ENCODE data around the gene GAREM1. TPM values are rescaled to one million over a fixed set of nuclear protein-coding genes. Genes with fewer than 3 reads are reported as not detected.
"Not testable (repeated sequence)": the region's sequence is repeated elsewhere in the genome, so short reads cannot be mapped to it uniquely, and the experiment has no call there.

Gene GAREM1
- polyA plus RNA-seq, 4 donors: 28.5 to 35.6 (median 31.7) TPM

DNA sequence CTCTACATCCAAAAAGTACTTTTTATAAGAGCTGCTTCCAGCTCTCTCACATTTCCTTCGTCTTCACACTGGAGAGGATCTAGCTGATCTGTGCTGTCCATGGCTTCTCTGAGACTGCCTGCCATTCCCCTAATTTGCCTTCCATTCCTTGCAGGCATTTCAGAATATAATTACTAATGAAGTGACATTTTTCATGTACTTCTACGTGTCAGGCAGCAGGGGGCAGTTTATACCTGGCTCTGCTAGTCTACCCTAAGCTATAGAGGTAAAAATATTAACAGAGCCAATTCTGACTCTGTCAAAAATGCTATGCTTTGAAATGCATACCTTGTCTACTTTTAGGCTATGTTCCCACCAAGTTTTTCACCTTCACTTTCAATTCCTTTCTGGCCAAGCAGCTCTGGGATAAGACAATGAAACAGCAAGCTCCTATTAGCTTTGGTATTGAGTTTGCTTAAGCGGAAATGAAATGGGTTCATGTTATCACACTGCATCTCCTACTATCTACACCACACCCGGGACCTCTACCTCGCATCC, 198.9 kb downstream of the GAREM1 start:
- DNase-seq (ENCODE audit: low read depth in 4 of 4, low spot score in 3 of 4): no peak

DNA sequence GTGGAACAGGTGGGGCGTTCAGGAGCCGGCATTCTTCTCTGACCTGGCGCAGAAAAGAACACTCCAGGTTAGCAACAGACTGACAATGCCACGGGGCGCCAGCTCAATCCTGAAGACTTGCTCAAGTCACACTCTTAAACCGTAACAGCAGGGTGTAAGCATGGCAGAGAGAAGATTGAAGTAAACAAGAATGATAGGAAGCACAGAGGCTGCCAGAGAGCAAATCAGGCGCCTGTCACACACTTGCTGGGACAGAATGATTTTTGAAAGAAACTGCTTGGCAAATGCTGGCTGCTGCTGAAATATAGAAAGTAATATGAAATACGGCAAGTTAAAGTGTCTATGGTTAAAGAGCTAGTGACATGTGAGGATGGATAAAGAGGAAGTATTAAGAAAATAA, 200.3 kb downstream of the GAREM1 start:
- no peak for DNase-seq (ENCODE audit: low read depth in 4 of 4, low spot score in 3 of 4)

DNA sequence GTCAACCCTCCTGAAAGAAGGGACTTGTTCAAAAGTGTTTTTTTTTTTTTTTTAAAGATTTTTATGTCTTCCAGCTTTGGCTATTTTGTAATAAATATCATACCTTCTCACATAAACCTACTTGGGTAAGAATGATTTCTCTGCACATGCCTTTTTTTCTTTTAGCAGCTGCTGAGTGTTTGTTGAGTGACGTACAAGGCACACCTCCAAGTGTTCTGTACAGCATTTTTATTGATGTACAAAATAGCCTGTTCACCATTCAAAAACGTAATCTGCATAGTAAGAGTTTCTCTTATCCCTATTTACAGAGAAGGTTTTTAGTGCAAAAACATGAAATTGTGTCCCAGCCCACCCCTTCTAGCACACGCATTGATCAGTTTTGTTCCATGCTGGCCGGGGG, 203.2 kb downstream of the GAREM1 start:
- DNase-seq (ENCODE audit: low read depth in 4 of 4, low spot score in 3 of 4): no peak

DNA sequence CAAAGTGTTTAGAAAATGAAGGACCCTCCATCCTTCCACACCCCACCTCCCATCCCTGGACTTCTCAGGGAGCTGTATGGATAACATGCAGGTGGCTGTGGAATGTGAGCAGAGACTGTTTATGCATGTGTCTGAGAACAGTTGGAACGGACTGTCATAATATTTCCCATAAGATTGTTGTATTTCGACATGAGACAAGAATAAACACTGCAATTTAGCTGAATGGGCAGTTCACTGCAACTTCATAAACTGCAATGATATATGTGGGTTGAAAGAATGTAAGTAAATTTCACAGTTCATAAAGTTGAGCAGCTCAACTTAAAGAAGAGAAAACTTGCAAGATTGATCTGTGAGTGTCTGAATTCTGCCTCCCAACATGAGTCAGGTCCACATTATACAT, 206.3 kb downstream of the GAREM1 start:
- DNase-seq (ENCODE audit: low read depth in 4 of 4, low spot score in 3 of 4): no peak

DNA sequence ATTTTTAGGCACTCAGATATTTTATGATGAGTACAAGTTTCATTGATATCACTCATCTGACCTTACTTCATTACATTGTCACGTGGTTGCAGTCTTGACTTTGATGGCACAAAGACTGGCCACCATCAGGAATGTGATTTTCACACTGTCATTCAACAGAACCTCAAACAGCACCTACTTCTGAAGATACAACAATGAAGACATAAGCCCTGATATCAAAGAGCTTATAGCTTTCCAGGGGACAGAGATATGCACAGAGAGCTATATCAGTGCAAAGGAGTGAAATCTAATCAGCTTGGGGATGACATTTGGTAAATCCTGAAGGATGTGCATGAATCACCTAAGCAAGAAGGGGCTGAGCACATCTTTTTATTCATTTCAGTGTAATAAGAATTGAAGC, 208.6 kb downstream of the GAREM1 start:
- no peak for DNase-seq (ENCODE audit: low read depth in 4 of 4, low spot score in 3 of 4)

DNA sequence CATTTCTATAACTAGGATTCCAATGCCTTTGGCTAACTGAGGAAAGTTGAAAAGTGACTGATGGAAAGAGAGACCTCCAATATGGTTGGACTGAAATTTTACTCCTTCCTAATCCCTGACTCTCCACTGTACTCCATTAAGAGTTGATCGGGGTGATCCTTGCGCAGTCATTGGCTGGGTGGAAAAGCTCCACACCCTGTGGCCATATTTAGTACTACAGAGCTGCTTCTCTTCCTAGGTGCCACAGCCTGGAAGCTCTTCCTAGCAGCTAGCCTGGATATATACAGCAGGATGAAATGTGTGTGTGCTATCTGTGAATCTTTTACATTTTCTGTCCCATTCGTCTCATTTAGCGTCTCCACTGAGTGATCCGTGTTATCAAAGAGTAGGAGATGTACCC, 209.7 kb downstream of the GAREM1 start:
- no peak for DNase-seq (ENCODE audit: low read depth in 4 of 4, low spot score in 3 of 4)

DNA sequence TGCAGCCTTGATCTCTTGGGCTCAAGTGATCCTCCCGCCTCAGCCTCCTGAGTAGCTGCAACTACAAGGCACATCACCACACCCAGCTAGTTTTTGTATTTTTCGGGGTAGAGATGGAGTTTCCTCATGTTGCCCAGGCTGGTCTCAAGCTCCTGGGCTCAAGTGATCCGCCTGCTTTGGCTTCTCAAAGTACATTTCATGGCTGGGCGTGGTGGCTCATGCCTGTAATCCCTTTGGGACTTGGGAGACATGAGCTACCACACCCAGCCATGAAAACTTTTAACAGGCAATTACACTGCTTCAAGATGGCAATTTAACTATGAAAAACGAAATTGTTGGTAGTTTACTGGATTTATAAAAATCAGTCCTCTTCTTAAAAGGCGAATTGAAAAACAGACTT, 211.1 kb downstream of the GAREM1 start:
- no peak for DNase-seq (ENCODE audit: low read depth in 4 of 4, low spot score in 3 of 4)

DNA sequence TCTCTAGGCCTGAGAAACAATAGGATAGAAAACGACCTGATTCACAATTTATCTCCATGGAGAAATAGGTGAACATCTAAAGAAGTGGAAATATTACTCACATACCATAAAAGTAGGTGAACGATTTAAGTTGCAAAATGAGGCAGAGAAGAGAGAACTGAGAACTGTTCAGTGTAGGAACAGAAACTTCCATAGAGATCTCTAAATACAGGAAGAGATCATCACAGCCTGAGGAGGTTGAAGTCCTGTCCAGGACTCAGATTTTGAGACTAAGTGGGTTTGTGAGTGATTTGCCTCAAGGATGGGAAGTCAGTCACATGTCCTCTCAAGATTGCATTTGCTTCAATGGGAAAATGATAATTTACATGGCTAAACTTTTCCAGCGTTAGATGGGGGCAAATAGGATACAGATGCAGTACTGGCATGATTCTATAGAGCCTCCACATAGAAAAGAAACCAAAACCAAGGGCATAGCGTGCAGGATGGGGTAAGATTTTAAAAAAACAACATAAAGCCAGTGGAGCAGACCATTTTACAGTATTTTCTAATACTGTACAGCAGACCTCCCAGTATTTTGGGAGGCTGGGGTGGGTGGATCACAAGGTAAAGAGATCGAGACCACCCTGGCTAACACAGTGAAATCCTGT, 212.0 kb downstream of the GAREM1 start:
- no peak for DNase-seq (ENCODE audit: low read depth in 4 of 4, low spot score in 3 of 4)

DNA sequence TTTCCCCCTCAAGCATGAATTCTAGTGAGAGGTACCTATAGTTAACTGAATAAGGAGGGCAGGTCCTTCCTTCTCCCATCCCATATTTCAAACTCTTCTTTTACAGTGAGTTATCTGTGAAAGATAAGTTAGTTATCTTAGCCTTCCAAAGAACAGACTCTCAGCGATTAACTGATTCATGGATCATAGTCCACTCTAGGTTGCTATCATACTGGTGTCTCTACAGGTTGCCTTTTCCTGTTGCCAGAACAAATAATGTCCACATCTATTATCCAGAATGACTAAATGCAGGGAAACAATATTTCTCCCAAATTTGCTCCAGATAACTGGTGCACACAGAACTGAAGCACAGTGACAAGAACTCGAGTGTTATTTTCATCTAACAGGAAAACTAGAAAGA, 212.5 kb downstream of the GAREM1 start:
- no peak for DNase-seq (ENCODE audit: low read depth in 4 of 4, low spot score in 3 of 4)

DNA sequence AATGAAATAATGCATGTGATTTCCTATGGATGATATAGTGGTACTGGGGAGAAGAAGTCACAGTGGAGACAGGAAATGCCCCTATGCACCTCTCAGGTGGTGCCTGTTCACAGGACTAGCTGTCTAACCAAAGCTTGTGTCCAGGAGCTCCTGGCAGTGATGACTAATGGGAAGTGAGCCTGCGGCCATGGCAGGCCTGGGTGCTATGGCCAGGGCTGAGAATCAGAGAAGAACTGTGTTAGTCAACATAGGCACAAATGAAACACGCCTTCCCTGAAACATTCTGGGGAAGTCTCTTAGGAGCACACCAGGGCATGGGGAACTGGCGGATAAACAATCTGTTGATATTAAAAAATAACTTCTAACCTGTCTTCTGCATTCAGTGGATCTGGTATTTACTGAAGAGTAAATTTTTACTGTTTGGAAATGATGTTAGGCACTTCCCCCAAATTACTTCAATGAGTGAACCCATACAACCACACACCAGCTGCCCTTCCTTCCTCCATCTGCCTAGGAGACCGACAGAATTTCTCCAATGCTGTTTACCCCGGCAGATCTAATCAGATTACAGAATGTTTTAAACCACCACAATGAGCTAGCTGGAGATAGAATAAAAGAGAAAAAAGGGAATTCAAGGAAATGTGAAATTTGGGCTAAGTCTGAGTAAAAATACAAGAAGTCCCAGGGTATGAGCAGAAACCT, 213.4 kb downstream of the GAREM1 start:
- no peak for DNase-seq (ENCODE audit: low read depth in 4 of 4, low spot score in 3 of 4)

DNA sequence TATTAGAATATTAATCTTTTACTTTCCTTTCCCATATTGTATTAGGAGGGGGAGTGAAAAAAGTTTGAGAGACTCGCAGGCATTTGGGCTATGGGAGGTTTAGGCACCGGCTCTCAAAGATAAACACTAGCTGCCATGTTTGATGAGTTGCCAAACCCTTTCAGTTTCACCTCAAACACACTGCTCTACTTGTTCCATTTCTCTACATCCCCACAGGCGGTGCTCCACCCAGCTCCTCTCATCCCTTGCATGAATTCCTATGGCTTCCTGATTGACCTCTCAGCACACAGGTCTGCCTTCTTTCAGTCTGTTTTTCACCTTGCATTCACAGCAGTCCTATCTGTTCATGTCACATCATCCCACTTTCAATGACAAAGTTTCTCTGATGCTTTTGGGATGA, 215.1 kb downstream of the GAREM1 start:
- no peak for DNase-seq (ENCODE audit: low read depth in 4 of 4, low spot score in 3 of 4)

DNA sequence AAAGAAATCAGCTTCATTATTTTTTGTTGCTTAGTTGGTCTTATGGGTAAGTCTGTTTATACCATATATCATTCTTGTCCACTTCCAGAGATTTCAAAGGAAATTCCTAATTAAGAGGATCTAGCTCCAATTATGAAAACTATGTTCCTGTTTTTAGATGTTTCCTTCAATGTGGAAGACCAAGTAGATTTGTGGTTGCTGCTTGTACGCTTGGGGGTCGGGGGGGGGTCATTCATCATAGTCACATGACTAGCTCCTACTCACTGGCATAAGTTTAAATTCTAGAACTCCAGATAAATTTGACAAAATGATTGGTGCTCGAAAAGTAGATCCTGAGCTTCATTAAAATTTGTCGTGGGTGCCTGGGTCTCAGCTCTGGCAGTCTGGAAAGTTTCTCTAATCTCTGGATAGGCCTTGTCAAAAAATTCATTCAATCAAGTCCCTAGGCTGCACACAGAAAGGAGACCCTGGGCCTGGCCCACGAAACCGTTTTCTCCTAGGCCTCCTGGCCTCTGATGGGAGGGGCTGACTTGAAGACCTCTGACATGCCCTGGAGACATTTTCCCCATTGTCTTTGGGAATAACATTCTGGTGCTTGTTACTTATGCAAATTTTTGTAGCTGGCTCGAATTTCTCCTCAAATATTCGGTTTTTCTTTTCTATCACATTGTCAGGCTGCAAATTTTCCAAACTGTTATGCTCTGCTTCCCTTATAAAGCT, 218.4 kb downstream of the GAREM1 start:
- DNase-seq (ENCODE audit: low read depth in 4 of 4, low spot score in 3 of 4): no peak

DNA sequence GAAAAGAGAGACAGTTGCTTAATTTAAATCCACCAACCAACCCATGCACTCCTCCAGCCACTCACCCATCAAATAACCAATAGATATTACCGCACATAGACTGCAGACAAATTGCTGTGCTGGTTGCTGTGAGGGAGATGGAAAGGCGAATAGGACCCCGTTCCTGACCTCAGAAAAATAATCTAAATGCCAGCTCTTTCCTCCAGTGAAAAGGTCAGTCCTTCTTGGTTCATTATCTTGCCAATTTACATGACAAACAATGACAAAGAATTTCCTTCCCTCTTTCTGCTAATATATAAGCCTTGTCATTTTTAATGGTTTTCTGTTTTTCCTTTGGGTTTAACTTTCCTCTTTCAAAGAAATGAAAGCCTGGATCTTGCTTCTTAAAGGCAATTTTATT, 219.2 kb downstream of the GAREM1 start:
- no peak for DNase-seq (ENCODE audit: low read depth in 4 of 4, low spot score in 3 of 4)

DNA sequence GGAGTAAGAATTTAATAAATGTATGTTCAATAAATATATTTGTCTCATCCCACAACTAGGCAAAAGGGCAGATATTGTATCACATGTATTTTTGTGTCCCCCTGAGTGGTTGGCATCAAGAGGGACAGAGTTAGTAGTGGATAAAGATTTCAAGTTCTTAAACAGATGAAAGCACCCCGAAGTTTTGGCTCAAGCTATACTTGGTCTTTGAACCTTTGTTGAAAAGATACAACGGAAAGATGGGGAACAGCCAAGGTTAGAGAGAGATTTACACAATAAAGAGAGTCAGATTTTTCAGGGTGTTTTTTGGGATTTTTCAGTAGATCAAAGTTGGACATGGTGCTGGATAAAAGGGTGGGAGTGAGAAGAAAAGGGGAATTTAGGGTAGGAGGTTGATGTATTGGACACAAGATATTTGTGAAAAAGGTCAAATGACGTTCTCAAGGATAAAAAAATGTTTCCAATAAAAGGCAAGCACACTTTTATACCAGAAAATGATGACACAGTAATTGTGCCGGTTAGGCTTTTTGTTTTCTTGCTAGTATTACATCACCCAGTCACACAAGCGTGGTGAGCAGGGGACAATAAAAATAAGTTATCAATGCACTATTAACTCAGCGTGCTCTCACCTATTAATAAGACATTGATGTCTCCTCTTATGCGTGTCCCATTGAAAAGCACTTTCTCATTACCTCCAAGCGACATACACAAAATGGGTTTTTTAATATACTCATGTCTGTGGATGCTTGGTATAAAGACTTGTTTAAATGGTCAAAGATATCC, 221.3 kb downstream of the GAREM1 start:
- no peak for DNase-seq (ENCODE audit: low read depth in 4 of 4, low spot score in 3 of 4)

DNA sequence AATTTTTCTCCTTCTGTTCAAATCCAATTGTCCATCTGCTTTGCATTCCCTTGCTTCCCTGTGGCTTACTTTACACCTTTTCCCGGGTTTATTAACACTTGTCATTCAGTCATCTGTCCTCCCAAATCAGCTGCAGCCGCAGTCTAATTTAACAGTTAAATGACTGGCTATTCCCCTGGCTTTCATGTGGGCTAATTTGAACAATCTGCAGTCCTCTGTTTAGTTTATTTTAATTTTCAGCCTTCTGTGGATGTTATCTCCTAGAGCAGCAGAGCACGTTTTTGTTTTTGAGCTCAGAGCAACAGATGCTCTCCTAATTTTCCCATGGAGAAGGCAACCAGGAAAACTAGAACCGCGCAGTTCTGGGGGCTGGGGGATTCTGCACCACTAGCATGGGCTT, 225.8 kb downstream of the GAREM1 start:
- DNase-seq (ENCODE audit: low read depth in 4 of 4, low spot score in 3 of 4): no peak

DNA sequence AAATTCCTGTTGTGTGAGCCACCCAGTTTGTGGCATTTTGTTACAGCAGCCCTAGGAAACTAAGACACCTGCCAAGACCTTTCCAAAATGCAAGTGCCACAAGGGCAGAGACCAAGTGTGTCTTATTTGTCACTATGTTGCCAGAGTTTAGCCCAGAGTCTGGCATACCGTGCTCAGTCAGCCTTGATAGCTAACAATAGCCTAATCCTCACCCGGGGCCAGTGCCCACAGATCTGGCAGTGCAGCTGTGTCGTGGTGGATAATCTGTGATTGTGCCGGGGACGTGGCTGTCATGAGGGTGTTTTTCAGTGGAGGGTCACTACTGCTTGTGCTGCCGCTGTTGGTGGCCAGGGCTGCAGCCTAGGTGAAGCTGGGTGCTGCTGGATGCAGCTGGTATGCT, 227.3 kb downstream of the GAREM1 start:
- no peak for DNase-seq (ENCODE audit: low read depth in 4 of 4, low spot score in 3 of 4)

DNA sequence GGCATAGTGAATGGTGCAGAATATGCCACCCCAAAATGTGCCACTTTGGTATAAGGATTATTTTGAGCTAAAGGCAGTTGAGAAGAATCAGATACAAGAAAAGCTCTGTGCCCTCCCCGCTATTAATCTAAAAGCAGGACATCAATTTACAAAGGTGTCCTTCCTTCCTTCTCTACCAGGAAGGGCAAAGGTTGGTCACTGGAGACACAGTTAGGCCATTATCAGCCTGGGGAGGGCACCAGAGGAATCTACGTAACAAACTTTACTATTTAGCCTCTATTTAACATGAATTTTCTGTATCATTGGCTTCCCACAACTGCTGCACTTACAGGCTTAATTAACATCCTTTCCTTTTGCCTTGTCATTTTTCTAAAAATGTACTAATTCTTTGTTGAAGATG, 228.3 kb downstream of the GAREM1 start:
- no peak for DNase-seq (ENCODE audit: low read depth in 4 of 4, low spot score in 3 of 4)

DNA sequence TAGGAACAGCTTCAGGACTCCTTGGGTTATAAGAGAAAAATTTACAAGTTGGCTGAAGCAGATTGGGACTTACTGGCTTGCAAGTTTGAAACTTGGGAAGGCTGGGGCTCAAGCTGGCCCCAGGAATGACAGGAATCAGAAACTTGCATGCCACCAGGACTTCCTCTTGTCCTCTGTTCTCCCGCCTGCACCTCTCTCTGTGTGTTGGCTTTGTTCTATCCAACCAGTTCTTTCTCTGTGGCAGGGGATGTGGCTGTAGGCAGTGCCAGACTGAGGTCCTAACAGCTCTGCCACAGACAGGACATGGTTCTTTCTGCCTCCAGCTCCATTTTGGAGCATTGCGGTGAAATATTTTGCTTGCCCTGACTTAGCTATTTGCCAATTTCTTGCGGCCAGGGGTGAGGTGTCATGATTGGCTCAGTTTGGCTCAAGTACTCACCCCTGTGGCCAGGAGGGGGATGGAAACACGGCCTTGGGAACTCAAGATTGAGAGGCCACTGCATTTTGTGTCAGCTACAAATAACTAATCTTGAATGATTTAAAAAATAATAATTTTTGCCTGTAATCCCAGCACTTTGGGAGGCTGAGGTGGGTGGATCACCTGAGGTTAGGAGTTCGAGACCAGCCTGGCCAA, 231.9 kb downstream of the GAREM1 start:
- DNase-seq (ENCODE audit: low read depth in 4 of 4, low spot score in 3 of 4): no peak

DNA sequence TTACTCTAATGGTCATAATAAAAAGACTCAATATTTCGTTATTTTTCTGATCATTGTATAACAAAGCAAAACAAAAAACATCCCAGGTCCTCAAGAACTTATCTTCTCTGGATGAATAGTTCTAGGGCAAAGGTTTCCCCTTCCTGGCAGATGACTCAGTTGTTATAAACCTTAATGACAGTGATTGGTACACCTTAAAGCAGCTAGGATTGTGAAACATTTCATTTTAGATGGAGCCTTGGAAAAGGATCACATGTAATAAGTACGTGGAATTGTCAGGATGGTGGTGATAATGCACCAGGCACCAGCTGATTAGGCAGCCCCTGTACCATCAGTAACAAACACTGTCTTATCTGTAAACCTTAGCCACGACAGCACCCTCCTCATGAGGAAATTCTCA, 233.6 kb downstream of the GAREM1 start:
- no peak for DNase-seq (ENCODE audit: low read depth in 4 of 4, low spot score in 3 of 4)

DNA sequence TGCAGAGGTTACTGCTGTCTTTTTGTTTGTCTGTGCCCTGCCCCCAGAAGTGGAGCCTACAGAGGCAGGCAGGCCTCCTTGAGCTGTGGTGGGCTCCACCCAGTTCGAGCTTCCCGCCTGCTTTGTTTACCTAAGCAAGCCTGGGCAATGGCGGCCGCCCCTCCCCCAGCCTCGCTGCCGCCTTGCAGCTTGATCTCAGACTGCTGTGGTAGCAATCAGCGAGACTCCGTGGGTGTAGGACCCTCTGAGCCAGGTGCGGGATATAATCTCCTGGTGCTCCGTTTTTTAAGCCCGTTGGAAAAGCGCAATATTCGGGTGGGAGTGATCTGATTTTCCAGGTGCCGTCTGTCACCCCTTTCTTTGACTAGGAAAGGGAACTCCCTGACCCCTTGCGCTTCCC, 237.3 kb downstream of the GAREM1 start:
- DNase-seq (ENCODE audit: low read depth in 4 of 4, low spot score in 3 of 4): not testable (repeated sequence)

All from right renal pelvis (tissue), 4 donors.